Stimulated activated CD8-positive, alpha-beta memory T cell treated with anti-CD3 and anti-CD28 coated beads, Interleukin-7, amount 100 ng/mL, for 4 hours (primary cell): ENCODE data around the gene RACK1.

Experiments
- DNase-seq, 2 donors: peaks; one replicate each; pipeline ENCODE4 v3.0.0-alpha.2; 2020; ENCODE audit warnings: low read depth in 2 of 2

Gene RACK1

DNA sequence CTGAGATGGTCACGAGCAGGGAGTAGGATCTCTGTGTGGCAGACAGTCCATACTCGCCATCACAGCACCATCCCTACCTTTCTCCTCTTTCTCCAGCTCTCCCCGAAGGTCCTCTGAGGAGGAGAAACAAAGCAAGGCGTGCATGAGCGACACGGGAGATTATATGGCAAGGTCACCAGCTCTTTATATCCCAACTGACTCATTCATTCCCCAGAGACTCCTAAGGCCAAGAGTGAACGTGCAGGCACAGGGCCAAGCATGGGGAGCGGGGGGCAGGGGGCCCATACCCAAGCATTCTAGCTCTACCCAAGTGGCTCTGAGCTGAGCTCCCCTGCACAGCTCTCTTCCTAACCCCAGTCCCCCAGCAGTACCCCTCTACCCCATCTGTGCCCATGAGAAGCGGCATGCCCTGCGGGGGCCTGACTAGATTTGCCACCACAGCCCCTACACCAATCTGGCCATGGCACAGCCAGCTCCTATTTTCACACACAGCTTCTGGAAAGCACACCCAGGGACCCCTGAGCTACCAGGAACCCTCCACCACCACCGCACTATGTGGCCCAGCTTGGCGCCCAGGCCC, 45.5 kb downstream of the RACK1 start:
- no peak for DNase-seq

DNA sequence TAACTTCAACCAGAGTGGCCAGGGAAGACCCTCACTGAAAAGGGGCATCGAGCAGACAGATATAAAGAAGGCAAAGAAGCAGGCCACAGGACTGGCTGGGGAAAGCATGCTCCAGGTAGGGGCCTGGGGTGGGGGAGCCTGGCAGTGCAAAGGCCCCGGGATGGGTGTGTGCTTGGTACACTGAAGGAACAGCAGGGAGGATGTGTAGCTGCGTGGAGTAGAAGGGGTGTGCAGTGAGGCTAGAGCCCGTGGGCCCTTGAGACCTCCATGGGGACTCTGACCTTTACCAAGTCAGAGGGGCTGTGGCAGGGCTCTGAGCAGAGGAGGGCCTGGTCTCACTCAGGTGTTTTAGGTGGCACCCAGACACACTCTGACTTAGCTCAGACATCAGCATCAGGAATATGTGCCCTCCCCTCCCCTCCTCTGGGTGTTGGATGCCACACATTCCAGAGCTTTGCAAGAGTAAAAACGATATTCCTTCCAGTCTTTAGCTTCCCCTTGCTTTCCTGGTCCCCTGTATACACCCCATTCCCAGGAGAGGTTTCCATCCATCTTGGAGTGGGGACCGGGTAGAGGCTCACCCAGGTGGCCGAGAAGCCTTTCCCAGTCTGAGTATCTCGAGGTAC, 46.3 kb downstream of the RACK1 start:
- DNase-seq = no peak

DNA sequence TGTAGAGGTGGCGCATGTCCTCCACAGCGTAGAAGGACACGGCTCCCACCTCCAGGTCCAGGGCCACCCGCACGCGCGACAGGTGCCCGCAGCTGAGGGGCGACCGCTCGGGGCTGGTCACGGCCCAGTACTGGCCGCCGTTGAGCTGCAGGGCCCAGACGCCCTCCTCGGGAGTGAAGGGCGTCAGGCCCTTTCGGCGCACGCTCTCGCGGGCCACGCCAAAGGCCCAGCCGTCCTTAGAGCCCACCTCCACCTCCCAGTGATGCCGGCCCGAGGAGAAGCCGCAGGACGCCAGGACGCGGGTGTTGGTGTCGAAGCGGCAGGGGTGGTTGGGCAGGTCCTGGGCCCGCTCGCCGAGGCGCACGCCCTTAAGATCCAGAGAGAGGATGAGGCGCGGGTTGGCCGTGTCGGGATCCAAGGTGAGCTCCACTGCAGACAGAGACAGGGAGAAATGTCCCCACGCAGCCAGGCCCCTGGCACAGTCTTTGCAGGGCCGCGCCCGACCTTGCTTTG, 48.4 kb downstream of the RACK1 start:
- DNase-seq = no peak

GRCh38 chr5:181194489-181195248, 49.0 kb downstream of the RACK1 start:
- DNase-seq = no peak

DNA sequence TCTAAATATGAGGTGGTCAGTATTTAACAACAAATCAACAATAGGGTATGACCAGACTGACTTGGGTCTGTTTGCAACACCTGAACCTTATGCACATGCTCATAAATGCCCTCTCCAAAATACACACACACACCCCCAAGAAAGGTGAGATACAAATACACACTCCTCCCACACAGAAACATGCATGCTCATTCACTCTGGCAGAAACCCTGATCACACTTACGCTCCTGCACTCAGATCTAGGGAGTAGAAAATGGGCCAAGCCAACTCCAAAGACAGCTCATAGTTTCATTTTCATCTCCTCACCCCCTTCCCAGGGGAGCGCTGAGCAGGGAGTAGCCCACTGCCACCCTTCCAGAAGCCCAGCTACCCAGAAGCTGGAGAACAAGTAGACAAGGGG, 50.0 kb downstream of the RACK1 start:
- DNase-seq = no peak

GRCh38 chr5:181192337-181193046, 51.2 kb downstream of the RACK1 start:
- DNase-seq = no peak

GRCh38 chr5:181191526-181192336, 52.0 kb downstream of the RACK1 start:
- peak; percentile 91 for DNase-seq

DNA sequence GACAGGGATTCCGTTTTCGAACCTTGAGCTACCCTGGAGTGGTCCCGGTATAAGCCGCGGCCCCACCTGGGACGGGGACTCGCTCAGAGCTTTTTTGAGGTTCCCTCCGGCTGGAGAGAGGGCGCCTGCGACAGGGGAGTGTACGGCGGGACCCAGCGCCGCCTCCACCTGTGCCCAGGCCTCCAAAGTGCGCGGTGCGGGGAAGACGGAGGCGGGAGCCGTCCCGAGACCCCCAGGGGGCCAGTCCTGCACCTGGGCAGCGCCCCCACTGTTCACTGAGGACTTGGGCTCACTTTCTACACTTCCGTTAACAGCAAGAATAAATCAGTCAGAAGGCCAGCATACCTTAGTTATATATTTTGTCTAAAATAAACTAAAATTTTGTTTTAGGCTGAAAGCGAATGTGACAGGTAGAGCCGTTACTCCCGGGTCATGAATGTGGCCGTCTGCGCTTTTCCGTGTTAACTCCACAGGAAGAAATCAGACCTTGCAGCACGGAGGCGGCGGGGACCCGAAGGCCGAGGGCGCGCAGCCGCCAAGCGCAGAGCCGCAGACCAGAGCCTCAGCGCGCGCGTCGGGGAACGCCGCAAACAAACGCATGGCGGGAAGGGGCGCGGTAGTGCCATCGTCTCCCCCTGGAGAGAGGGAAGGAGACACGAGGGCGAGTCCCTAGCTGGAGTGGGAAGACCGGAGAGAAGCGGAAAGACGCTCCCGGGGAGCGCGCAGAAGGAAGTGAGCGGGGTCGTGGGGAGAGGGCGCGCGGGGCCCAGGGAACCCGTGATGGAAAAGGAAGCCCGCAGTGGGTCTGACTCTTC, 52.8 kb downstream of the RACK1 start:
- DNase-seq = peak in 1 of 2 donors; percentile 38

GRCh38 chr5:181189962-181190710, 53.6 kb downstream of the RACK1 start:
- peak in 1 of 2 donors; percentile 47 for DNase-seq

DNA sequence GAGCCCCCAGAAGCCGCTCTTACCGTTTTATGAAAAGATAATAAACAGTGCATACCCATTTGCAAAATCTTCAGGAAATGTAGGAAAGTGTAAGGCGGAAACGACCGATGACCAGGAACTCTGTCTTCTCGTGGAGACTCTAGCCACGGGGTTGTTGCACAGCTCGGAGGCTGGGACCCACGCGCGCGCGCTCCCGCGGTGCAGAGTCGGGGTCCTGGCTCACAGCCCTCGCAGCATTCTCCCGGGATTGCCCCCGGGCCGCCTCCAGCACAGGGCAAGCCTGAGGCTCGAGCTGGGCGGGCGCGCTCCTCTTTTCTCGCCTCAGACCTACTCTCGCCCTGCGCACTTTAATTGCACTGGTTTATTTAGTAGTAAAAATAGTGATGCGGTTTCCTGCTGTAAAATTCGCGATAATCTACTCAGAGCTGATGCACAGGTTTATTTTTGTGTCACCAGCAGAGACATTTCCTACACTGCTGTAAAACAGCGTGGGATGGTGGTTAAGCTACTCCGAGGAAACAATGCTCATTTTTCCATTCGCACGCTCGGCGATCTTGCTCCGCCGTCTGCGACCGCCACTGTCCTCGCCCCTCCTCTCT, 54.2 kb downstream of the RACK1 start:
- peak; percentile 57 to 61 for DNase-seq

DNA sequence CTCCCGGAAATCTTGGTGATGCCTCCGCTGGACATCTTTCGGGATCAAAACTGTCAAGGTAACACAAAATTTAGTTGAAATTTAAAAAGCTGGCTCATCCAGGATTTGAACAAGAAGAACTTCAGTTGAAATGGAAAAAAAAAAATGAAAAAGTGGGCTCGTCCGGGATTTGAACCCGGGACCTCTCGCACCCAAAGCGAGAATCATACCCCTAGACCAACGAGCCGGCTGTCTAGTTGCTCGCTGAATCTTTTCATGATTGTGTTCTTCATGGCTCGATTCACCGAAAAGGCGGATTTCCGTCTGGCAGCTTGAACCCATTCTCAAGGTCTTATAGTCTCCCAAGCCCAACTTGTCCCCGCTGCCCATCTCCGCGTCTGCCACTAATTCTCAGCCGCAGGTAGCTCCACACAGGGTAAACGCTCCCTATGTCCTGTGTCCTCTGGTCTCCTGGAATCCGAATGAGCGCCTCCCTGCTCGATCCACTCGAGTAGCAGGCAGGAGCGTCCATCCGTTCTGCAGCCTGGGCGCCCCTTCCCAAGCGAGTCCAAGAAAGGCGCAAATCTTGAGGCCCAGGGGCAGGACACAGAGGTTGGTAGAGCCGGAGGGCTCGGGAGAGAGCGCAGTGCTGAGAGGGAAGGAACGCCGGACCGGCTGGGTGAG, 54.9 kb downstream of the RACK1 start:
- DNase-seq = peak; percentile 35 to 73

DNA sequence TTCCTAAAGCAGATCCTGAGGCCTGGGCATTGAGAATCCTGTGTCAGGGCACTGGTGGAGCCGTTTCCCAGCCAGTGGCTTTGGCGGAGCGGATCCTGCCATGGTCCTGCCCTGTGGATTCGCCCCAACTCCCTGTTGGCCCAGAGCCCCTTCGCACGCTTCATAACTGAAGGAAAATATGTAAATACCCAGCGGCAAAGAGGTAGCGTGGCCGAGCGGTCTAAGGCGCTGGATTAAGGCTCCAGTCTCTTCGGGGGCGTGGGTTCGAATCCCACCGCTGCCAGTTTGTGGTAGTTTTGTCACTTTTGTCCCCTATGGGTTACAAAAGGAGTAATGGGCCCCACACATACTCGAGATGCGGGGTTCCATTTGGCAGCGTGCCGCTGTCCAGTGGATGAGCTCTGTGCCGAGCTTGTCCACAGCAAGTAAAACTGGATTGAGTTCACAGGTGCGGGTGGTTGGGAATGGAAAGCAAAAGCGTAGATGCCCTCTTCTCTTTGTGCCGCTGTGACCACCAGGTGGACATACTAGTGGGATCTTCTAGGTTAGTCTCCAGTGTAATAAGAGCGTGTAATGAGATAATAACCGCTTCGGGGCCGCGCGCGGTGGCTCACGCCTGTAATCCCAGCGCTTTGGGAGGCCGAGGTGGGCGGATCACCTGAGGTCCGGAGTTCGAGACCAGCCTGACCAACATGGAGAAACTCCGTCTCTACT, 56.0 kb downstream of the RACK1 start:
- no peak for DNase-seq

DNA sequence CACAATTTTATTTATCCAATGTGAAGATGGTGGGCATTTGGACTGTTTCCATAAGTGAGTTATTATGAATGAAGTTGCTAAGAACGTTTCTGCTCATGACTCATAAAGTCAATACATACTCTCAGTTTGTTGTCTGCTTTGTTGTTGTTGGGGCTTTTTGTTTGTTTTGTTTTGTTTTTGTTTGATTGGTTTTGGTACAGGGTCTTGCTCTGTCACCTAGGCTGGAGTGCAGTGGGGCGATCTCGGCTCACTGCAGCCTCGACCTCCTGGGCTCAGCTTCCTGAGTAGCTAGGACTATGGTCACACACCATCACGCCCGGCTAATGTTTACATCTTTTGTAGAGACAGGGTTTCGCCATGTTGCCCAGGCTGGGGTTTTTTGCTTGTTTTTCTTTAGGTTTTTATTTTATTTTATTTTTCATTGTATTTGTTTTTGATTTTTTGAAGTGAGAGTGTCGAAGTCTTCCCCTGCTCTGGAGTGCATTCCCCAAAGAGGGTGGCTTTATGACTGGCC, 56.7 kb downstream of the RACK1 start:
- no peak for DNase-seq
